ENCODE measurements around the gene ZDHHC21.
"Not testable (repeated sequence)": the region's sequence is repeated elsewhere in the genome, so short reads cannot be mapped to it uniquely, and the experiment has no call there.

The ZDHHC21 gene

GRCh38 chr9:14678776-14679175 lies 14.5 kb downstream of the ZDHHC21 start:
- TF ChIP-seq CTCF (IDR thresholded peaks at IDR 0.05) = no peak
- no peak overlapping the region for H3K4me3 ChIP-seq (ENCODE audit: low read depth in 1 of 2, low read length in 1 of 2)
- H3K4me1 ChIP-seq (ENCODE audit: control insufficient read depth in 1 of 2, insufficient read depth in 1 of 2, low read depth in 1 of 2, low read length in 1 of 2) = no peaks in the 10 kb centered on the region
- no peaks in the 10 kb centered on the region for H3K36me3 ChIP-seq
- H3K9me3 ChIP-seq = no peaks in the 10 kb centered on the region
- H3K27ac ChIP-seq = no peak overlapping the region
- no peaks in the 10 kb centered on the region for H3K27me3 ChIP-seq

- no peaks in the 10 kb centered on the region for H3K4me1 ChIP-seq (ENCODE audit: control insufficient read depth in 1 of 2, insufficient read depth in 1 of 2, low read depth in 1 of 2, low read length in 1 of 2)
- no peak overlapping the region for H3K4me3 ChIP-seq (ENCODE audit: low read depth in 1 of 2, low read length in 1 of 2)
- H3K27me3 ChIP-seq = no peaks in the 10 kb centered on the region
- no peak for TF ChIP-seq CTCF (IDR thresholded peaks at IDR 0.05)
- no peak overlapping the region for H3K27ac ChIP-seq
- H3K36me3 ChIP-seq = no peaks in the 10 kb centered on the region
- no peaks in the 10 kb centered on the region for H3K9me3 ChIP-seq
Observed at GRCh38 chr9:14677872-14678271, 15.4 kb downstream of the ZDHHC21 start.

DNA sequence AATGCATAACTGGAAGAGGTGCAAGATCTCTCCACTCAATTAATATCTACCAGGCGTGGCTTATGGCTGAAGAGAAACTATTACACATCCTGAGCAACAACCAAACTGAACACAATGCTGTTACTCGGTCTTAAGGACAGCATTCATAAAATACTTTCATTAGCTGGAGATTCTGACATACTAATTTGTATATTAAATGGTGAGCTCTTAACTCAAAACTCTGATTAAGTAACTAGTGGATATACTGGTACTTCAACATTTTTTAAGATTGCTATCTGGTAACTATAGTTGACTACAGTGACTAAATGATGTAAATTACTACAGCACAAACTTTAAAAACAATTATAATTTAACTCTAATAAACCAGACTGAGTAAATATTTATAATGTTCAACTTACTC lies 15.8 kb downstream of the ZDHHC21 start:
- Histone ChIP-seq H3K27me3 (no peaks in the 10 kb centered on the region), H3K4me1 (ENCODE audit: control insufficient read depth in 1 of 2, insufficient read depth in 1 of 2, low read depth in 1 of 2, low read length in 1 of 2) (no peaks in the 10 kb centered on the region), H3K4me3 (ENCODE audit: low read depth in 1 of 2, low read length in 1 of 2) (no peak overlapping the region), H3K27ac (no peak overlapping the region), H3K9me3 (no peaks in the 10 kb centered on the region), H3K36me3 (no peaks in the 10 kb centered on the region)
- TF ChIP-seq CTCF (IDR thresholded peaks at IDR 0.05) = no peak

GRCh38 chr9:14674630-14675029 lies 18.6 kb downstream of the ZDHHC21 start:
- H3K4me3 ChIP-seq (ENCODE audit: low read depth in 1 of 2, low read length in 1 of 2) = no peak overlapping the region
- H3K36me3 ChIP-seq = no peaks in the 10 kb centered on the region
- H3K27ac ChIP-seq = no peak overlapping the region
- no peaks in the 10 kb centered on the region for H3K27me3 ChIP-seq
- TF ChIP-seq CTCF (IDR thresholded peaks at IDR 0.05) = no peak
- no peaks in the 10 kb centered on the region for H3K4me1 ChIP-seq (ENCODE audit: control insufficient read depth in 1 of 2, insufficient read depth in 1 of 2, low read depth in 1 of 2, low read length in 1 of 2)
- H3K9me3 ChIP-seq = no peaks in the 10 kb centered on the region

DNA sequence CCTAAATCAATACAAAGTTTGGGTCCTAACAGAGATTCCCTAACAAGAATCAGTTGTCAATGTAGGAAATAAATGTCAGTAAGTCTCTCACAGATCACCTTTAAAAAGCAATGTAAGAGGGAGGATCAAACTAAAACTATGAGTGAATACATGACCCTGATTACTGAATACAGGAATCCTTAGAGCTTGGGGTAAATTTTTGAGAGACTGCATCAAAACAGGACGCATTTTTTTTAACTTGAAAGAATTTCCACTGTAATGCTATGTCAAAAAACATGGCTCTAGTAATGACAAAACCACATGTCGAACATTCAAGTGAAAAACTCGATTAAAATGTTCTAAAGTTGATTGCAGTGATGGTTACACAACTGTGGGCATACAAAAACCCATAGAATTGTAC lies 21.9 kb downstream of the ZDHHC21 start:
- TF ChIP-seq CTCF (IDR thresholded peaks at IDR 0.05) = no peak
- no peaks in the 10 kb centered on the region for H3K36me3 ChIP-seq
- H3K4me3 ChIP-seq (ENCODE audit: low read depth in 1 of 2, low read length in 1 of 2) = no peak overlapping the region
- no peaks in the 10 kb centered on the region for H3K27me3 ChIP-seq
- H3K4me1 ChIP-seq (ENCODE audit: control insufficient read depth in 1 of 2, insufficient read depth in 1 of 2, low read depth in 1 of 2, low read length in 1 of 2) = no peaks in the 10 kb centered on the region
- H3K9me3 ChIP-seq = no peaks in the 10 kb centered on the region
- no peak overlapping the region for H3K27ac ChIP-seq

- TF ChIP-seq CTCF (IDR thresholded peaks at IDR 0.05) = no peak
Observed at GRCh38 chr9:14670718-14671117, 22.5 kb downstream of the ZDHHC21 start.

DNA sequence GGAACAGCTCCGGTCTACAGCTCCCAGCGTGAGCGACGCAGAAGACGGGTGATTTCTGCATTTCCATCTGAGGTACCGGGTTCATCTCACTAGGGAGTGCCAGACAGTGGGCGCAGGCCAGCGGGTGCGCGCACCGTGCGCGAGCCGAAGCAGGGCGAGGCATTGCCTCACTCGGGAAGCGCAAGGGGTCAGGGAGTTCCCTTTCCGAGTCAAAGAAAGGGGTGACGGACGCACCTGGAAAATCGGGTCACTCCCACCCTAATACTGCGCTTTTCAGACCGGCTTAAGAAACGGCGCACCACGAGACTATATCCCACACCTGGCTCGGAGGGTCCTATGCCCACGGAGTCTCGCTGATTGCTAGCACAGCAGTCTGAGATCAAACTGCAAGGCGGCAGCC lies 29.2 kb downstream of the ZDHHC21 start:
- H3K27me3 ChIP-seq; H3K27ac ChIP-seq; H3K4me1 ChIP-seq (ENCODE audit: control insufficient read depth in 1 of 2, insufficient read depth in 1 of 2, low read depth in 1 of 2, low read length in 1 of 2); H3K4me3 ChIP-seq (ENCODE audit: low read depth in 1 of 2, low read length in 1 of 2); H3K36me3 ChIP-seq; H3K9me3 ChIP-seq: not testable (repeated sequence)

More at GRCh38 chr9:14670718-14671117, 22.5 kb downstream of the ZDHHC21 start:
- H3K9me3 ChIP-seq = no peaks in the 10 kb centered on the region
- H3K4me1 ChIP-seq (ENCODE audit: control insufficient read depth in 1 of 2, insufficient read depth in 1 of 2, low read depth in 1 of 2, low read length in 1 of 2) = no peaks in the 10 kb centered on the region
- no peaks in the 10 kb centered on the region for H3K27me3 ChIP-seq
- no peaks in the 10 kb centered on the region for H3K36me3 ChIP-seq
- no peak overlapping the region for H3K4me3 ChIP-seq (ENCODE audit: low read depth in 1 of 2, low read length in 1 of 2)
- H3K27ac ChIP-seq = no peak overlapping the region
